Measurements from ENCODE around the gene MRPS23. TPM values are rescaled to one million over a fixed set of nuclear protein-coding genes. Genes with fewer than 3 reads are reported as not detected.

The MRPS23 gene
- total RNA-seq, 1 donor from 2014 or later, result 6.9 TPM

DNA sequence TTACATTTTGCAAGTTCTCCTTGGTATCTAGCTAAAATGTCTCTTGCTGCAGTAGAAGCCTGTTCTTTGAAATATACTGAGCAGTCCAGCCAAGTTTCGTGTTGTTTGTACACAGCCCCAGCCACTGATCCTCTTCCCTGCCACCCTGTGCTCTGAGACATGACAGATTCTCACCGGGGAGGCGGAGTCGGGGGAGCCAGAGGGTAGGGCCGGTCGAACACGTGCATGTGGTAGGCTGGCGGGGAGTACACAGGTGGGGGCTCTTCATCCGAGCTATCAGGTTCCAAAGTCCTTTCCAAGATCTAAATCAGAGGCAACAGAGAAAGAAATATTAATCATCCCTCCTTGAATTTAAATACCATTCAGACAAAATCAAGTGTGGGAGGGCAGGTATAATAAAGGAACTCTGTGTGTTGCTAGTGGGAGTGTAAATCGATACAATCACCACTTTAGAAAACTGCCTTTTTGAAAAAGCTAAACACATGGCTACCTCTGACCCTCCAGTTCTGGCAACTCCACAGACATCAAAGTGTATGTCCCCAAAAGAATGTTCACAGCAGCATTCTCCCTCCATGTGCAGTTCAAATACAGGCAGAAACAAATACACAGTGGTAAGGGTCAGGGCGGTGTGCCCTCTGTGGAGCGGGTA, 29.7 kb upstream of the MRPS23 start:
- peaks cover 71% of the 10 kb centered on the region for H3K4me1 ChIP-seq
- TF ChIP-seq, protein P1, sequence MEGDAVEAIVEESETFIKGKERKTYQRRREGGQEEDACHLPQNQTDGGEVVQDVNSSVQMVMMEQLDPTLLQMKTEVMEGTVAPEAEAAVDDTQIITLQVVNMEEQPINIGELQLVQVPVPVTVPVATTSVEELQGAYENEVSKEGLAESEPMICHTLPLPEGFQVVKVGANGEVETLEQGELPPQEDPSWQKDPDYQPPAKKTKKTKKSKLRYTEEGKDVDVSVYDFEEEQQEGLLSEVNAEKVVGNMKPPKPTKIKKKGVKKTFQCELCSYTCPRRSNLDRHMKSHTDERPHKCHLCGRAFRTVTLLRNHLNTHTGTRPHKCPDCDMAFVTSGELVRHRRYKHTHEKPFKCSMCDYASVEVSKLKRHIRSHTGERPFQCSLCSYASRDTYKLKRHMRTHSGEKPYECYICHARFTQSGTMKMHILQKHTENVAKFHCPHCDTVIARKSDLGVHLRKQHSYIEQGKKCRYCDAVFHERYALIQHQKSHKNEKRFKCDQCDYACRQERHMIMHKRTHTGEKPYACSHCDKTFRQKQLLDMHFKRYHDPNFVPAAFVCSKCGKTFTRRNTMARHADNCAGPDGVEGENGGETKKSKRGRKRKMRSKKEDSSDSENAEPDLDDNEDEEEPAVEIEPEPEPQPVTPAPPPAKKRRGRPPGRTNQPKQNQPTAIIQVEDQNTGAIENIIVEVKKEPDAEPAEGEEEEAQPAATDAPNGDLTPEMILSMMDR (IDR thresholded peaks at IDR 0.05), result no peak
- TF ChIP-seq POLR2AphosphoS5 (IDR thresholded peaks at IDR 0.05; ENCODE audit: insufficient read depth in 1 of 2, low read depth in 1 of 2) (no peak), POLR2A (IDR thresholded peaks at IDR 0.05) (no peak)
- peaks cover 0 to 8% of the 10 kb centered on the region in 2 donors for H3K36me3 ChIP-seq
- intact Hi-C loops (cut with DNase I), result no loop called here
- H3K27me3 ChIP-seq, result no peaks in the 10 kb centered on the region
- peak overlapping the region; percentile 76 for H3K27ac ChIP-seq
- no peak overlapping the region for H3K4me3 ChIP-seq
- no peaks in the 10 kb centered on the region for H3K9me3 ChIP-seq
- DNase-seq (ENCODE audit: extremely low spot score in 2 of 2), result no peak

DNA sequence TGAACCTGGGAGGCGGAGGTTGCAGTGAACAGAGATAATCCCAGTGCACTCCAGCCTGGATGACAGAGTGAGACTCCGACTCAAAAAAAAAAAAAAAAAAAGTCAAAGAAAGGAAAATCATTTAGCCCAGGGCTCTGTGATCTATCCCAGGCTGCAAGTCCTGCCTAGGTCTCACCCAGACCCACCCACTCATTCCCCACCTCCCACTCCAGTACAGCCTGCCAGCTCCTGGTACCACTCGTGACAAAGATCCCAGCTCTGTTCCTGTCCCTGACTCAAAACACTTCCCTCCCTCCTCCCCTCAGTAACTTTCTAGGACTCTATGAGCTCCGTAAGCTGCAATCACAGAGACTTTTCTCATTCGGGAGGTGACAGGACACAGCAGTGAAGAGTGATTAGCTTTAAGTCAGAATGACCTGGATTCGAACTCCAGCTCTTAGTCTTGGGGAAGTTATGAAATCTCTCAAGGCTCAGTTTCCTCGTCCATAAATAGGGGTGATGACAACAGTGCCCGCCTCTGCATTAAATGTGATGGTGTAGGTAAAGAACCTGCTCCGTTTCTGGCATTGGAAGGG, 28.0 kb upstream of the MRPS23 start:
- Histone ChIP-seq H3K9me3 (no peaks in the 10 kb centered on the region), H3K27me3 (no peaks in the 10 kb centered on the region), H3K27ac (peak overlapping the region; percentile 76), H3K36me3 (peaks cover 0 to 6% of the 10 kb centered on the region in 2 donors), H3K4me1 (peaks cover 87% of the 10 kb centered on the region), H3K4me3 (no peak overlapping the region)
- intact Hi-C loops (cut with DNase I), result no loop called here
- TF ChIP-seq, protein P1 (IDR thresholded peaks at IDR 0.05), result no peak
- TF ChIP-seq POLR2A (IDR thresholded peaks at IDR 0.05) (no peak), POLR2AphosphoS5 (IDR thresholded peaks at IDR 0.05; ENCODE audit: insufficient read depth in 1 of 2, low read depth in 1 of 2) (no peak)
- DNase-seq (ENCODE audit: extremely low spot score in 2 of 2), result no peak

DNA sequence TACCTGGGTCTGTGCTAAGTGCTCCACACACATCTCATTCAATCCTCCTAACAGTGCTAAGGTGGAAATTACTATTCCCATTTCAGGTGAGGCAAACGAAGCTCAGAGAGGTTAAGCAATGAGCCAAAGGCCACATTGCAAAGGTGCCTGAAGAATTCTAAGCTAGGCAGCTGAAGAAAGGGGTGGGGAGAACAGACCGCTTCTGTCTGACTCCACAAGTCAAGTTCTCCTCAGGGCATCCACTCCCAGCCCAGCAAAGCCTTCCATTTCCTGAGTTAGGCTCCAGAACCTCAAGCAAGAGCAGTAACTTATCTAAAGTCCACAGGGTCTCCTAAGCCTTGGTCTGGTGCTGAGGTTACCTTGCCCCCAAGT, 27.0 kb upstream of the MRPS23 start:
- TF ChIP-seq, protein P1 (IDR thresholded peaks at IDR 0.05), result no peak
- no peak for TF ChIP-seq POLR2AphosphoS5 (IDR thresholded peaks at IDR 0.05; ENCODE audit: insufficient read depth in 1 of 2, low read depth in 1 of 2)
- TF ChIP-seq POLR2A (IDR thresholded peaks at IDR 0.05), result no peak
- peaks cover 86% of the 10 kb centered on the region for H3K4me1 ChIP-seq
- peak overlapping the region; percentile 82 for H3K27ac ChIP-seq
- intact Hi-C loops (cut with DNase I), result no loop called here
- H3K27me3 ChIP-seq, result no peaks in the 10 kb centered on the region
- no peak overlapping the region for H3K4me3 ChIP-seq
- peaks cover 0 to 16% of the 10 kb centered on the region in 2 donors for H3K36me3 ChIP-seq
- no peaks in the 10 kb centered on the region for H3K9me3 ChIP-seq
- no peak for DNase-seq (ENCODE audit: extremely low spot score in 2 of 2)

DNA sequence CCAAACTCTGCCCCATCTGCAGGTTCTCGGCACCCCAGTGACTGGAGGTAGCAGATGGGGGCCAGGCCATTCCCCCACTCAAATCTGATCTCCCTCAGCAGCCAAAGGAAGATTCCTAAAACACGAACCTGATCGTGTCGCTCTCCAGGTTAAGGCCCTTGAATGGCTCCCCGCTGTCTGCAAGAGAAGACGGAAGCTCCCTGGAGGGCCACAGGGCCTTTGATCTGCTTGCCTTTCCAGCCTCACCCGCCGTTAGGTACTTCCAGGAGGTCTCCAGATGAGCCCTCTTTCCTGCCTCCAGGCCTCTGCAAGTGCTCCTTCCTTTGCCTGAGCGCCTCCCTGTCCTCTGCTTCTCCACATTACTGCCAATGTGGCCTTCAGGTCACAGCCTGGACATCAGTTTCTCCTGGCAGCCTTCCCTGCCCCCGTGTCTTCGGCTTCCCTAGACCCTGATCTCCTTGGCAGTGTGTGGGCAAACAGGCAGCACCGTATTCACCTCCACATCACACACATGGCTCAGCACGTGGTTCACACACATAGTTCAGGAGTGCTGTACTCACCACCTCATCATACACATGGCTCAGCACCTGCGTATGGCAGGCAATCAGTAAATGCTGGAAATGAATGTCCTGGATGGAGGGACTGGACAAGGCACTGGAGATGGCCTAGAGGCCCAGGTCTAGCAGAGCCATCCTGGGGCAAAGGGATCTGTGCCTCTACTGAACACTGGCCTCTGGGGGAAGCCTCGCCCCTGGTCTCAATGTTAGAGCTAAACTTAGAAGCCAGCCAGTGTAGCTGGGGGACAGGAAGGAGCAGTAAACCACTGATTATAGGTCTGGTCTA, 26.4 kb upstream of the MRPS23 start:
- Histone ChIP-seq H3K9me3 (no peaks in the 10 kb centered on the region), H3K4me1 (peaks cover 80% of the 10 kb centered on the region), H3K4me3 (no peak overlapping the region), H3K36me3 (peaks cover 0 to 16% of the 10 kb centered on the region in 2 donors), H3K27me3 (no peaks in the 10 kb centered on the region), H3K27ac (peak overlapping the region; percentile 82)
- intact Hi-C loops (cut with DNase I), result no loop called here
- DNase-seq (ENCODE audit: extremely low spot score in 2 of 2), result no peak
- TF ChIP-seq POLR2A (IDR thresholded peaks at IDR 0.05) (no peak), POLR2AphosphoS5 (IDR thresholded peaks at IDR 0.05; ENCODE audit: insufficient read depth in 1 of 2, low read depth in 1 of 2) (no peak)
- TF ChIP-seq, protein P1 (IDR thresholded peaks at IDR 0.05), result no peak
